Breast epithelium (tissue), 3 donors: ENCODE measurements around the gene ABCC1.

ENCODE experiments used
- POLR2A ChIP-seq: fragments of 450-650 bp; IDR thresholded peaks from one replicate; pipeline ENCODE4 v1.6.1; 2016; ENCODE audit warnings: antibody characterized with exemption, mild to moderate bottlenecking, moderate library complexity
- TF ChIP-seq, protein P1 (sequence below), 3 donors: fragments of 450-650 bp; IDR thresholded peaks; one replicate each; pipeline ENCODE4 v1.5.1; 2016 to 2017; ENCODE audit warnings: antibody characterized with exemption in 3 of 3, mild to moderate bottlenecking in 3 of 3, moderate library complexity in 3 of 3

DNA sequence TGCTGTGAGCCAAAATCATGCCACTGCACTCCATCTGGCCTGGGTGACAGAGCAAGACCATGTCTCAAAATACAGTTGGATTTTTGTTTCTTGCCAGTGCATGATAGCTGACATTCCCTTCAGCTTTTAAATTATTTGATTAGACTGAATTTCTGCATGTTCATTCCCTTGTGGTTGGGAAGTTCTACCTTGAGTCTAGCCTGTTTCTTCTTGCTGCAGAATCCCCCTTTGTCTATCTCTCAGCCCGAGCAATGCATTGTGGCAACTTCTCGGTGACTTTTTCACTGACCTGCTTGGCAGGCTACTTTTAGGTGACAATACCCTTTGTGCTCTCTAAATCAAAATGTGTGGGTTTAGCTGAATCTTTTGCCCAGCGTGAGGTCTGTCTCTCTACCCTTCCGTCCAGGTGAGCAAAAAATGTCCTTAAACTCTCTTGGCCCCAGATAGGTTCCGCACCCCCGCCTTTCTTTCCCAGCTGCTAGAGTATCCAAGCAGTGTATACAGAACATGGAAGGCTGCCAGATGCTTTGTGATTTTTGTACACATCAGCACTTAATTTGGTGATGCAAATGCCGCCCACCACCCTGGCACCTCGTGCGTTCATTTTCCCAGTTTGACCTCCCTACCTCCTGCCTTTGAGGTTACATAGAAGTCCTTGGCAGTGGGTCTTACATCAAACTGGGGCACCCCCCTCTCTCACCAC is 143.7 kb downstream of the ABCC1 start:
- TF ChIP-seq, protein P1, sequence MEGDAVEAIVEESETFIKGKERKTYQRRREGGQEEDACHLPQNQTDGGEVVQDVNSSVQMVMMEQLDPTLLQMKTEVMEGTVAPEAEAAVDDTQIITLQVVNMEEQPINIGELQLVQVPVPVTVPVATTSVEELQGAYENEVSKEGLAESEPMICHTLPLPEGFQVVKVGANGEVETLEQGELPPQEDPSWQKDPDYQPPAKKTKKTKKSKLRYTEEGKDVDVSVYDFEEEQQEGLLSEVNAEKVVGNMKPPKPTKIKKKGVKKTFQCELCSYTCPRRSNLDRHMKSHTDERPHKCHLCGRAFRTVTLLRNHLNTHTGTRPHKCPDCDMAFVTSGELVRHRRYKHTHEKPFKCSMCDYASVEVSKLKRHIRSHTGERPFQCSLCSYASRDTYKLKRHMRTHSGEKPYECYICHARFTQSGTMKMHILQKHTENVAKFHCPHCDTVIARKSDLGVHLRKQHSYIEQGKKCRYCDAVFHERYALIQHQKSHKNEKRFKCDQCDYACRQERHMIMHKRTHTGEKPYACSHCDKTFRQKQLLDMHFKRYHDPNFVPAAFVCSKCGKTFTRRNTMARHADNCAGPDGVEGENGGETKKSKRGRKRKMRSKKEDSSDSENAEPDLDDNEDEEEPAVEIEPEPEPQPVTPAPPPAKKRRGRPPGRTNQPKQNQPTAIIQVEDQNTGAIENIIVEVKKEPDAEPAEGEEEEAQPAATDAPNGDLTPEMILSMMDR (IDR thresholded peaks at IDR 0.05), result no peak
- TF ChIP-seq POLR2A, result no peak
